DND-41 (cell line): ENCODE results near the gene POR.

Experiments used
- EZH2 ChIP-seq: IDR thresholded peaks from 3 replicates; pipeline ENCODE4 v1.6.1; 2012; ENCODE audit warnings: borderline replicate concordance, low read depth, mild to moderate bottlenecking, moderate library complexity, low read length, inconsistent platforms; ENCODE audit not compliant: severe bottlenecking
- TF ChIP-seq, protein P1 (sequence below): IDR thresholded peaks from 2 replicates; pipeline ENCODE4 v1.5.1; 2012; ENCODE audit warnings: borderline replicate concordance, low read length, moderate library complexity, mild to moderate bottlenecking; ENCODE audit not compliant: poor library complexity, severe bottlenecking; ENCODE audit errors: extremely low read depth

GRCh38 chr7:75925717-75926435 lies 10.9 kb downstream of the POR start:
- TF ChIP-seq EZH2: no peak
- TF ChIP-seq, protein P1, sequence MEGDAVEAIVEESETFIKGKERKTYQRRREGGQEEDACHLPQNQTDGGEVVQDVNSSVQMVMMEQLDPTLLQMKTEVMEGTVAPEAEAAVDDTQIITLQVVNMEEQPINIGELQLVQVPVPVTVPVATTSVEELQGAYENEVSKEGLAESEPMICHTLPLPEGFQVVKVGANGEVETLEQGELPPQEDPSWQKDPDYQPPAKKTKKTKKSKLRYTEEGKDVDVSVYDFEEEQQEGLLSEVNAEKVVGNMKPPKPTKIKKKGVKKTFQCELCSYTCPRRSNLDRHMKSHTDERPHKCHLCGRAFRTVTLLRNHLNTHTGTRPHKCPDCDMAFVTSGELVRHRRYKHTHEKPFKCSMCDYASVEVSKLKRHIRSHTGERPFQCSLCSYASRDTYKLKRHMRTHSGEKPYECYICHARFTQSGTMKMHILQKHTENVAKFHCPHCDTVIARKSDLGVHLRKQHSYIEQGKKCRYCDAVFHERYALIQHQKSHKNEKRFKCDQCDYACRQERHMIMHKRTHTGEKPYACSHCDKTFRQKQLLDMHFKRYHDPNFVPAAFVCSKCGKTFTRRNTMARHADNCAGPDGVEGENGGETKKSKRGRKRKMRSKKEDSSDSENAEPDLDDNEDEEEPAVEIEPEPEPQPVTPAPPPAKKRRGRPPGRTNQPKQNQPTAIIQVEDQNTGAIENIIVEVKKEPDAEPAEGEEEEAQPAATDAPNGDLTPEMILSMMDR: no peak
